Measurements from ENCODE around the gene GLIPR1.
A peak's percentile ranks its signal among the peaks of the same experiment; 100 is the strongest.
"Not testable (repeated sequence)": the region's sequence is repeated elsewhere in the genome, so short reads cannot be mapped to it uniquely, and the experiment has no call there.

GLIPR1 gene

DNA sequence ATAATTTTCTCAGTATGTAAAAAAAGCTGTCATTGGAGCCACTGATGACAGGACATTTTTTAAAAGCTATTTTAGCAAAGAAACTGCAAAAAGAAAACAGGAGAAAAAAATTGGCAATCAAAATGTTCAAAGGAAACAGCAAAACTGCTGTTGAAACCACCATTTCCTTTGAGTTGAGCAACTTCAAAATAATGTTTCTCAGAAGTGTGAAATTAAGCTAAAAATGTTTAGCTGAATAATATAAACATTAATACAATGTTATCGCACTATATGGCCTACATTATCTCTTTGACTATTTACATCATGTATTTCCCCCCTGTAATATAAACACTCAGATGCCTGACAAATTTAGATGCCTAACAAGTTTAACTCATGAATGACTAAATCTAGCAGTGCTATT, 23.4 kb upstream of the GLIPR1 start:
- ATAC-seq (no peak), DNase-seq (ENCODE audit: low spot score in 2 of 2) (no peak)
- Mint-ChIP-seq H3K36me3 (no peaks in the 10 kb centered on the region), H3K27ac (no peak overlapping the region), H3K9me3 (peaks cover 5% of the 10 kb centered on the region), H3K4me1 (peaks cover 44% of the 10 kb centered on the region), H3K4me3 (no peak overlapping the region)

DNA sequence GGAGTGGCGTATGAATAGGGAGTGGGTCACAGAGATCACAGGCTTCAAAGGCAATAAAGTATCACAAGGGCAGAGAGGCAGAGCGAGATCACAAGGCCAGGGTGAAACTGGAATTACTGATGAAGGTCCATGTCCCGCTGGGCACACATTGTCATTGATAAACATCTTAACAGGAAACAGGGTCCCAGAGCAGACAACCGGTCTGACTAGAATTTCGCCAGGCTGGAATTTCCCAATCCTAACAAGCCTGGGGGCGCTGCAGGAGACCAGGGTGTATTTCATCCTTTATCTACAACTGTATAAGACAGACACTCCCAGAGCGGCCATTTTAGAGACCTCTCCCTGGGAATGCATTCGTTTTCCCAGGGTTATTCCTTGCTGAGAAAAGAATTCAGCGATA, 22.7 kb upstream of the GLIPR1 start:
- ATAC-seq; H3K36me3 Mint-ChIP-seq; DNase-seq (ENCODE audit: low spot score in 2 of 2); H3K4me3 Mint-ChIP-seq; H3K27ac Mint-ChIP-seq; H3K9me3 Mint-ChIP-seq: not testable (repeated sequence)
- H3K4me1 Mint-ChIP-seq: peaks cover 44% of the 10 kb centered on the region

DNA sequence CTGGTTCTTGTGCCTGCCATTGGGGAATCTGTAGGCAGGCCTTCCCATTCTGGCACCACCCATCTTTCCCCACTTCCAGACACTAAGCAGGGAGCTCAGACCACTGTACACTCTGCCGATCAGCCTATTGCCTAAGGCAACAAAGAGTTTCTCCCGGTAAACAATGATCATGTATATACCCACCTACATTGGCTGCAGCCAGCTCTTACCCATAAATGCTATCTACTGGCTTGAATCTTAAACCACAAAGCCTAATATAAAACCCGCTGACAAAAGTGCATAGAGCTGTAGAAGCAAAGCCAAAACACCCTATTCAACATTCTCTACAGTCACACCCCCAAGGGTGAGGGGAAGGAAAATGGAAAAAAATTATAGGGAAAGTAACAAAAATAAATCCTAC, 20.8 kb upstream of the GLIPR1 start:
- DNase-seq (ENCODE audit: low spot score in 2 of 2): no peak
- no peak for ATAC-seq
- Mint-ChIP-seq H3K9me3 (peaks cover 5% of the 10 kb centered on the region), H3K36me3 (no peaks in the 10 kb centered on the region), H3K27ac (no peak overlapping the region), H3K4me3 (no peak overlapping the region), H3K4me1 (peaks cover 44% of the 10 kb centered on the region)

DNA sequence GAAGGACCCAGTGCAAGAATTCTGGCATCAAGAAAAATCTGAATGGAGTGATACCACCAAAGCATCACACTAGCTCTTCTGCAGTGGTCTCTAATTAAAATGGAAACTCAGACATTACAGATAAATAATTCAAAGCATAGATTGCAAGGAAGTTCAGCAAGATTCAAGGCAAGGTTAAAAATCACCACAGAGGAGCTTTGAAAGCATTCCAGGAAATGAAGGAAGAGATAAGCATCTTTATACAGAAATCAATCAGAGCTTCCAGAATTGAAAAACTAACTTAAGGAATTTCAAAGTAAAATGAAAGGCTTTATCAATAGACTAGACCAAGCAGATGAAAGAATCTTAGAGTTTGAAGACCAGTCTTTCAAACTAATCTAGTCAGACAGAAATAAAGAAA, 20.4 kb upstream of the GLIPR1 start:
- H3K9me3 Mint-ChIP-seq: peaks cover 5% of the 10 kb centered on the region
- H3K36me3 Mint-ChIP-seq: no peaks in the 10 kb centered on the region
- DNase-seq (ENCODE audit: low spot score in 2 of 2) (no peak), ATAC-seq (no peak)
- no peak overlapping the region for H3K4me3 Mint-ChIP-seq
- H3K27ac Mint-ChIP-seq: no peak overlapping the region
- peaks cover 44% of the 10 kb centered on the region for H3K4me1 Mint-ChIP-seq

DNA sequence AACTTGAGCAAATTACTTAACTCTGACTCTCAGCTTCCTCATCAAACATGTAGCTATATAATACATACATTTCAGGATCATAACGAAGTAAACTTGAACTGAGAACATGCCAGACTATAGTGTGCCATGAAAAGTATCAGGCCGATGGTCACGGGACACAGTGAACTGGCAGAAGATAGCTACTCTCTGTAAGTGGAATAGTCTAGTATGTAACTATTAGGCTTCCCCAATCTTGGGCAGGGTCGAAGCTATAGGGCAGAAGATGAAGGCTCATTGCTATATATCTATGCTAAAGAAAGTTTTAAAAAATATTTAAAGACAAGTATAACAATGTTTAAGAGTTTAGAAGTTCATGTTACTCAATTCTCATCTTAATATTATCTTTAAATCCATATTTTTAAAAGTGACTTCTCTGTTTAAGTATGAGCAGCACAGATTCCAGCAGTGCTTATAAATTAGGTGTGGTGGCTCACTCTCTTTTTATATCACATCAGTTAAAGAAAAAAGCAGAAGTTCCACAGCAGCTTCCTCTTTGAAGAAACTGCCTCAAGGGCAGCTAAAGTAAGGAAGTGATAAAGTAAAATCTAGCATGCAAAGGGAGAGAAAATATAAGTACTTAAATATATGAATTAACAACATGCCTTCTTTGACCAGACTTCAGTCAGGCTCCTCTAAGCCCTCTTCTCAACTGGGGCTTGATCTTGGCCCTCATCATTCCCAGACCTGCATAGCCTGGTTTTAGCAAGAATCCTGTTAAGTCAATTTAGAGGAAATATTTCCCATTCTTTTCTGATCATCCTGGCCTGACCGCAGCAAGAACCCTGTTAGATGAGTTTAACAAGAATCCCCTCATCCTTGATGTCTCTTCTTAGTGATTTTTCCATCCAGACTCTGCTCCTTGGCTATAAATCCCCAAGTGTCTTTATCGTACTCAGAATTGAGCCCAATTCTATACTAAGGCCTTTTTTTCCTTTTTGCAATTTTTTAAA, 8.4 kb upstream of the GLIPR1 start:
- Mint-ChIP-seq H3K4me3 (no peak overlapping the region), H3K36me3 (no peaks in the 10 kb centered on the region), H3K27ac (no peak overlapping the region), H3K4me1 (peaks cover 5% of the 10 kb centered on the region), H3K9me3 (no peaks in the 10 kb centered on the region)
- no peak for DNase-seq (ENCODE audit: low spot score in 2 of 2)
- no peak for ATAC-seq

DNA sequence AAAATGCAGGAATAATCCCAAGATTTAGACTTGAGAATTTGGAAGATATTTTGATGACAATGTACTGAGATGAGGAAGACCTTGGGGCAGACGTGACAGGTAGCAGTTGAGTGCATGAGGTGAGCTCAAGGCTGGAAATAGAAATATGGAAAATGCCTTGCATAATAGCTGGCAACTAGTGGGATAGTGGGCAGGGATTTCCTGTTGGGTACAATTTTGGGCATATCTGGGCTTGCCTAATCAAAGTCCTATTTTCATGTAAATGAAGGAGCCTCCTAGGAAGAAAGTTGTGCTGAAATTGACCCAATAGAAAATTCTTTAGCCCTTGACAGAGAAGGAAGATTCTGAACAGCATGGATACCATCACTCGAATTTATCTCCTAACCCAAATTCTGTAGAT, 6.4 kb upstream of the GLIPR1 start:
- H3K4me3 Mint-ChIP-seq: no peak overlapping the region
- no peaks in the 10 kb centered on the region for H3K9me3 Mint-ChIP-seq
- peaks cover 20% of the 10 kb centered on the region for H3K4me1 Mint-ChIP-seq
- no peaks in the 10 kb centered on the region for H3K36me3 Mint-ChIP-seq
- H3K27ac Mint-ChIP-seq: no peak overlapping the region
- DNase-seq (ENCODE audit: low spot score in 2 of 2) (no peak), ATAC-seq (no peak)

DNA sequence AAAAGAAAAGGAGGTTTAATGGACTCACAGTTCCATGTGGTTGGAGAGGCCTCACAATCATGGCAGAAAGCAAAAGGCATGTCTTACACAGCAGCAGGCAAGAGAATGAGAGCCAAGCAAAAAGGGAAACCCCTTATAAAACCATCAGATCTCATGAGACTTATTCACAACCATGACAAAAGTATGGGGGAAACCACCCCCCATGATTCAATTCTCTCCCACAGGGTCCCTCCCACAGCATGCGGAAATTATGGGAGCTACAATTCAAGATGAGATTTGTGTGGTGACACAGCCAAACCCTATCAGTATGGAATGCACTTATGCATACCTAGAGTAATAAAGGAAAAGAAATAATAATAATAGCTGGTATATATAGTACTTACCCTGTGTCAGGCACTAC, 4.5 kb upstream of the GLIPR1 start:
- DNase-seq (ENCODE audit: low spot score in 2 of 2) (no peak), ATAC-seq (peak; percentile 2)
- Mint-ChIP-seq H3K4me1 (peaks cover 33% of the 10 kb centered on the region), H3K27ac (no peak overlapping the region), H3K36me3 (peaks cover 18% of the 10 kb centered on the region), H3K4me3 (no peak overlapping the region), H3K9me3 (no peaks in the 10 kb centered on the region)

DNA sequence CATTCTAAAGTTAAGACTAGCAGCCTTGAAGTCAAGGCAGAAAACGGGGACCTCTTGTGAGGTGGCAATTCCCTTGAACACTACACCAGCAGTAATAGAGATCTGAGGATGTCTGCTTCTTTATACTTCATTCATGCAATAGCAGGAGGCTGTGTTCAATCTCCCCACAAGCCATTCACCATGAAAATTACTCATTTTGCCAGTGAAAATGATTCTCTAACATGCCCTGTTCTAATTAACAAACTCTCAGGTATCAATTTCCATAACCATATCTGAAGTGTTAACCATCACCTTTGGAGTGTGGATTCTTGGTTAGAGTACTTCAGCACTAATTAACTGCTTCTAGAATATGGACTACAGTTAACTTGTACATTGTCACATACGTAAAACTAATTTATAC, 3.4 kb upstream of the GLIPR1 start:
- DNase-seq (ENCODE audit: low spot score in 2 of 2): no peak
- Mint-ChIP-seq H3K27ac (no peak overlapping the region), H3K4me3 (no peak overlapping the region), H3K36me3 (peaks cover 24% of the 10 kb centered on the region), H3K4me1 (peaks cover 42% of the 10 kb centered on the region), H3K9me3 (no peaks in the 10 kb centered on the region)
- peak; percentile 3 for ATAC-seq

DNA sequence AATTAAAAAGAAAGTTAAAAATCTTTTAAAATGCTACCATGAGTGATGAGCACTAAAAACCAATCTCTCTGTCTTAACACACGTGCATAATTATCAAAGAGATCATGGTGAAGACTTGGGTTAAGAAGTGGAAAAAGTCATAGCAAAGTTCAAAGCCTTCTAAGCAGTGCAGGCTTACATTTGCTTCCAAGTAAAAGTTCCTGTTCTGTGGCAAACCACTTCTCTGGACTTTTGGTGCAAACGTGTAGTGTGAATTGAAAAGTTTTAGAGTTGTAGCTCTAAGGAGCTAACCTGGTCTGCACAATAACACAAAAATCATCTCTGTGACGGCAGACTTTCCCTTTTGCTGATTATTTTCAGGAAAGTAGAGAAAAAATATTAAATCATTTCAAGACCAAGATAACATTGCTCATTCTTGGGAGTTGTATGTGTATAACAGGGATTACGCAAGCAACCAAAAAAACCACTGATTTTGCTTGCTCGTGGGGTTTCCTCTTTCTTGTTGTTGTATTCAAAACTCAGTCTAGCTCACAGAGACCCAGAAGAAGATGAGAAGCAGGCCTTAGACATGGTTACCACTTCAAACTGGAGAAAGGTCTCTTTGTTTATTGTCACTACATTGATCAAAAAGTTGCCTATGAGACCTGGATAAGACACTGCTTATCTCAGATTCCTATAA, 2.3 kb upstream of the GLIPR1 start:
- peaks cover 53% of the 10 kb centered on the region for H3K4me1 Mint-ChIP-seq
- H3K4me3 Mint-ChIP-seq: peak overlapping the region; percentile 87
- no peak for DNase-seq (ENCODE audit: low spot score in 2 of 2)
- peak overlapping the region; percentile 96 for H3K27ac Mint-ChIP-seq
- ATAC-seq: peak; percentile 69
- peaks cover 34% of the 10 kb centered on the region for H3K36me3 Mint-ChIP-seq
- H3K9me3 Mint-ChIP-seq: no peaks in the 10 kb centered on the region

DNA sequence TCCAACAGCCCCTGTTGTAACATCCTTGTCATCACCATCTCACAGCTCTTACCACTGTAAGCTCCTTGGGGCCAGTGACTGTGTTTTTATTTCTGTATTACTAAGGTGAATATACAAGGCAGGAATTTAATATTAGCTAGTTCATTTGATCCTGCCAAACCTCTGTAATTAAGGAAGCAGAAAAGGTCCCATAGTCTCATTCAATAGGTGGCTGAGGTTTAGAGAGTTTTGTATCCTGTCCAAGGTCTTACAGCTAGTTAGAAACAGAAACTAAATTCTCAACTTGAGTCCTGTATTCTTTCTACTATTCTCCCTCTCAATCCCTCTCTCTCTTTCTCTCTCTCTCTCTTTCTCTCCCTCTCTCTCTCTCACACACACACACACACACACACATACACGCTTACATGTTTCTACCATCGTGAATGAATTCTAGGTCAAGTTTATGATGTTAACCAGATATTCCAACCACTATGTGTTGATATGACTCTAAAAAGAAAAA, 543 bp upstream of the GLIPR1 start:
- no peak for DNase-seq (ENCODE audit: low spot score in 2 of 2)
- ATAC-seq: peak; percentile 62
- H3K4me1 Mint-ChIP-seq: peaks cover 71% of the 10 kb centered on the region
- peaks cover 51% of the 10 kb centered on the region for H3K36me3 Mint-ChIP-seq
- H3K27ac Mint-ChIP-seq: peak overlapping the region; percentile 96
- H3K9me3 Mint-ChIP-seq: no peaks in the 10 kb centered on the region
- H3K4me3 Mint-ChIP-seq: peak overlapping the region; percentile 87

DNA sequence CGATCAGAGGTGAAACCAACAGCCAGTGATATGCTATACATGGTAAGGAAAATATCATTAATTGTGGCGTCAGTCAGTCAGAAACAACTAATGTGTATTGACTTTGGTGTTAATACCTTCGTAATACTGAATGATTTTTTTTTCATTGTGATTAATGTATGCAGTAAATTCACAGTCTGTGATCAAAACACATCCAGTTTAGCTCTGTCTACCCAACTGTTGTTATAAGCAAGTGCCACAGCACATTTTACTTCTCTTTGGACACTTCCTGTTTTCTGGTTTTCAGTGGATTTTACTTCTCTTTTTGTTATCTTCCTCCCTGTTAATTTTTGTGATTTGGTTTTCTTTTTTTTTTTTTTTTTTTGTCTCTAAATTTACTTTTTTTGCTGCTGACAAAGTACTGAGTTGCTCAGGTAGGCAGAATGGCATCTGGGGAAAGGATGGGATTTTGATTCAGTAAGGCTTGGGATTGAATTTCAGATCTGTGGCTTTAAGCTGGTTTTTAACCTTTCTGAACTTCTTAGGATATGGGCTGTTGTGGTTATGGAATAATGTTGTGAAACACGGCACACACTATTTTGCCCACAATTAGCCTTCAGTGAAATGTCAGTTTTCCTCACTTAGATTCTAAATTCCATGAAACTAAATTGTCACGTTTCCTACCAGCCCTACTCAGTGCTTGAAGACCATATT, 604 bp downstream of the GLIPR1 start:
- DNase-seq (ENCODE audit: low spot score in 2 of 2) (no peak), ATAC-seq (peak; percentile 5)
- Mint-ChIP-seq H3K4me3 (peak overlapping the region; percentile 87), H3K36me3 (peaks cover 54% of the 10 kb centered on the region), H3K9me3 (no peaks in the 10 kb centered on the region), H3K4me1 (peaks cover 73% of the 10 kb centered on the region), H3K27ac (peak overlapping the region; percentile 96)

DNA sequence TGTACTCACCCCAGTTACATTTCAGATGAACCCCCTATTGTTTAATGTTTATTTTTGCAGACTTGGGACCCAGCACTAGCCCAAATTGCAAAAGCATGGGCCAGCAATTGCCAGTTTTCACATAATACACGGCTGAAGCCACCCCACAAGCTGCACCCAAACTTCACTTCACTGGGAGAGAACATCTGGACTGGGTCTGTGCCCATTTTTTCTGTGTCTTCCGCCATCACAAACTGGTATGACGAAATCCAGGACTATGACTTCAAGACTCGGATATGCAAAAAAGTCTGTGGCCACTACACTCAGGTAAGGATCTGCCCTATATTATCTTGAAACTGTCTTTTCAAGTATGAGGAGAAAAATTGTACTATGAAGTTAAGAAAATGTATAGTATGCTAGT, 1.2 kb downstream of the GLIPR1 start:
- peaks cover 58% of the 10 kb centered on the region for H3K36me3 Mint-ChIP-seq
- DNase-seq (ENCODE audit: low spot score in 2 of 2) (no peak), ATAC-seq (no peak)
- peaks cover 72% of the 10 kb centered on the region for H3K4me1 Mint-ChIP-seq
- H3K9me3 Mint-ChIP-seq: no peaks in the 10 kb centered on the region
- peak overlapping the region; percentile 87 for H3K4me3 Mint-ChIP-seq
- H3K27ac Mint-ChIP-seq: peak overlapping the region; percentile 96

DNA sequence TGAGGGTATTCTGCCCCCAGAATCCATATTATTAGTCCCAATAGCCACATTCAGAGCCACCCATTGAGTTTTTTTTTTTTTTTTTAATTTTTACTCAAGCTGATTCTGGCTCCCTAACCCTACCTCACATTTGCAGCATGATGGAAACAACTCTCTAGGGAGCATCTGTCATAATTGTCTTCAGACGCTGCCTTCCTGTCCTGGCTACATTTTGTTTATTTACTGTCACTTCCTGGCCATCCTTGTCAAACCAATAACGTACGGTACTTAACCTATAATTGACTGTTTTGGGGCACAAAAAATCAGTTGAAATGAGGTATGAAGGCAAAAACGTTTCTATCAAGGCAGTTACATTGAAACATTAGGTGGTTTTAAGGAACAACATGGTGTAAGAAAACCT, 2.1 kb downstream of the GLIPR1 start:
- DNase-seq (ENCODE audit: low spot score in 2 of 2) (no peak), ATAC-seq (no peak)
- peaks cover 64% of the 10 kb centered on the region for H3K36me3 Mint-ChIP-seq
- no peaks in the 10 kb centered on the region for H3K9me3 Mint-ChIP-seq
- H3K27ac Mint-ChIP-seq: peak overlapping the region; percentile 96
- peaks cover 70% of the 10 kb centered on the region for H3K4me1 Mint-ChIP-seq
- peak overlapping the region; percentile 87 for H3K4me3 Mint-ChIP-seq

DNA sequence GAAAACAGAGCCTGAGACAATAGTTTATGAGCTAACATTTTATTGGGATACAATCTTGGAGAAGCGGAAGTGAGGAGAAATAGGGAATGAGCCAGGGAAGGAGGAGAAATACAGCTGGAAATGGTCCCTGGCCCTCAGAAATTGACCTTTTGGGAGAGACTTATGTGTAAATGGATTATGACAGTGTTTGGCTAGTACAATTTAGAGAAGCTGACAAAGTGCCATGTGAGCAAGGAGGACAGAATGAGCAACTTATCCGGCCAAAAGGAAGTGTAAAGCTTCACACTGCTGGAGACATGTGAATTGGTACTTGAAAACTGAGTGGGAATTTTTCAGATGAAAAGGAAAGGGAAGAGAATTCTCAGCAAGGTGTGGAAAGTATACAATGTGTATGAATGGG, 2.9 kb downstream of the GLIPR1 start:
- Mint-ChIP-seq H3K36me3 (peaks cover 66% of the 10 kb centered on the region), H3K4me1 (peaks cover 66% of the 10 kb centered on the region), H3K4me3 (peak overlapping the region; percentile 87), H3K9me3 (no peaks in the 10 kb centered on the region), H3K27ac (peak overlapping the region; percentile 96)
- no peak for DNase-seq (ENCODE audit: low spot score in 2 of 2)
- ATAC-seq: no peak

DNA sequence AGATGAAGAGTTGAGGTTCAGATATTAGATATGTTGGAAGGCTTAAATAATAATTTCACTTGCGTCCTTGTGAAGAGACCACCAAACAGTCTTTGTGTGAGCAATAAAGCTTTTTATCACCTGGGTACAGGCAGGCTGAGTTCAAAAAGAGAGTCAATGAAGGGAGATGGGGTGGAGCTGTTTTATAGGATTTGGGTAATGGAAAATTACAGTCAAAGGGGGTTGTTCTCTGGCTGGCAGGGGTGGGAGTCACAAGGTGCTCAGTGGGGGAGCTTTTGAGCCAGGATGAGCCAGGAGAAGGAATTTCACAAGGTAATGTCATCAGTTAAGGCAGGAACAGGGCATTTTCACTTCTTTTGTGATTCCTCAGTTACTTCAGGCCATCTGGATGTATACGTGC, 3.9 kb downstream of the GLIPR1 start:
- DNase-seq (ENCODE audit: low spot score in 2 of 2); H3K9me3 Mint-ChIP-seq; ATAC-seq: not testable (repeated sequence)
- Mint-ChIP-seq H3K4me1 (peaks cover 61% of the 10 kb centered on the region), H3K27ac (peak overlapping the region; percentile 96), H3K4me3 (peak overlapping the region; percentile 87), H3K36me3 (peaks cover 72% of the 10 kb centered on the region)
